T-cell (primary cell): ENCODE data around the gene POMT2. TPM values are rescaled to one million over a fixed set of nuclear protein-coding genes. Genes with fewer than 3 reads are reported as not detected.

Experiments
- ATAC-seq, 4 experiments: fragments of 200-7000 bp in 3 of 4; fragments of 150-1000 bp in 1 of 4; cut with Tn5 transposase; replicated peaks in 1 of 4; 1 replicate in 3 of 4; 2 replicates in 1 of 4; pipeline ENCODE4 v1.10.0; 2021; ENCODE audit warnings: moderate library complexity in 3 of 4, mild to moderate bottlenecking in 2 of 4, moderate number of reproducible peaks in 1 of 4
- CTCF ChIA-PET, 2 donors: fragments of 300-600 bp; sonication (Branson Sonifier 250); formaldehyde crosslinking; loops; one replicate each; lab custom pipeline; 2022; ENCODE audit warnings: antibody characterized with exemption in 2 of 2; lab: Charles Lee
- POLR2A ChIA-PET, 2 donors: fragments of 300-600 bp; sonication (Branson Sonifier 250); formaldehyde crosslinking; loops; one replicate each; lab custom pipeline; 2022; ENCODE audit warnings: antibody characterized with exemption in 2 of 2; lab: Charles Lee
- DNase-seq, 35 experiments: peaks; one replicate each; pipeline versions ENCODE4 v3.0.0 to v3.0.0-alpha.2; 2013 to 2023
- H3K27ac ChIP-seq: one replicate; pipeline ENCODE4 v1.5.1; 2013; ENCODE audit warnings: low read length
- H3K27me3 ChIP-seq, 2 experiments: replicated peaks in 1 of 2; 1 replicate in 1 of 2; 2 replicates in 1 of 2; pipeline versions ENCODE4 v1.6.1 to v1.7.0; 2013; ENCODE audit warnings: low read length in 1 of 2, mixed read lengths in 1 of 2; ENCODE audit not compliant: control insufficient read depth in 2 of 2, insufficient read depth in 2 of 2; ENCODE audit errors: extremely low read depth in 1 of 2
- H3K36me3 ChIP-seq, 2 donors: 1 replicate in 1 of 2; 2 replicates in 1 of 2; pipeline versions ENCODE4 v1.6.1 to v1.7.0; 2013; ENCODE audit warnings: low read length in 1 of 2; ENCODE audit not compliant: control insufficient read depth in 2 of 2, insufficient read depth in 1 of 2; ENCODE audit errors: extremely low read depth in 1 of 2
- H3K4me1 ChIP-seq, 2 experiments: 1 replicate in 1 of 2; 2 replicates in 1 of 2; pipeline versions ENCODE4 v1.6.1 to v1.7.0; 2013; ENCODE audit warnings: low read length in 2 of 2, mixed read lengths in 1 of 2; ENCODE audit not compliant: insufficient read depth in 2 of 2, control insufficient read depth in 1 of 2; ENCODE audit errors: extremely low read depth in 1 of 2
- H3K4me3 ChIP-seq, 2 donors: 1 replicate in 1 of 2; 2 replicates in 1 of 2; pipeline versions ENCODE4 v1.5.1 to v1.7.0; 2013; ENCODE audit warnings: mild to moderate bottlenecking in 2 of 2, low read length in 1 of 2, moderate library complexity in 1 of 2; ENCODE audit not compliant: control insufficient read depth in 1 of 2; ENCODE audit errors: extremely low read depth in 1 of 2
- H3K9me3 ChIP-seq: 2 replicates; pipeline ENCODE4 v1.7.0; 2013
- H3K27ac Mint-ChIP-seq, 2 donors: one replicate each; pipeline ENCODE4 v1.8.0; 2020 to 2021; ENCODE audit warnings: mild to moderate bottlenecking in 2 of 2, mixed read lengths in 2 of 2
- H3K27me3 Mint-ChIP-seq, 2 donors: one replicate each; pipeline ENCODE4 v1.8.0; 2021 to 2022; ENCODE audit warnings: mixed read lengths in 2 of 2
- H3K36me3 Mint-ChIP-seq: one replicate; pipeline ENCODE4 v1.8.0; 2021; ENCODE audit warnings: mixed read lengths
- H3K4me1 Mint-ChIP-seq, 3 donors: one replicate each; pipeline ENCODE4 v1.8.0; 2020 to 2022; ENCODE audit warnings: mixed read lengths in 3 of 3, mild to moderate bottlenecking in 1 of 3
- H3K4me3 Mint-ChIP-seq, 3 donors: one replicate each; pipeline ENCODE4 v1.8.0; 2020 to 2022; ENCODE audit warnings: mild to moderate bottlenecking in 3 of 3, mixed read lengths in 3 of 3, moderate library complexity in 3 of 3
- H3K9me3 Mint-ChIP-seq, 3 donors: one replicate each; pipeline ENCODE4 v1.8.0; 2020 to 2022; ENCODE audit warnings: mixed read lengths in 3 of 3
- WGBS: methylation state at CpG from one replicate; pipeline ENCODE4 v1.1.5; 2013; ENCODE audit warnings: missing lambda C conversion rate; ENCODE audit not compliant: insufficient coverage; 5-methylcytosine and 5-hydroxymethylcytosine counted together
- total RNA-seq, 35 experiments: library from RNA in 6 of 35; stranded (reverse) in 6 of 35; fragments of 120-200 nt in 1 of 35; gene quantifications; one replicate each; pipeline versions ENCODE4 v1.2.1 to v1.2.4 and lab custom pipeline; 2013 to 2026

POMT2 gene
- total RNA-seq, 5 donors from 2014 or later (not counting 1 experiment from before 2014, with no cell fraction given) = 11.4 to 14.3 (median 13.2) TPM

- Mint-ChIP-seq H3K4me1 (peaks cover 1 to 6% (median 5%) of the 10 kb centered on the region in 3 donors), H3K27me3 (peaks cover 38 to 46% of the 10 kb centered on the region in 2 donors), H3K9me3 (peaks cover 0 to 3% (median 3%) of the 10 kb centered on the region in 3 donors), H3K4me3 (no peak overlapping the region), H3K27ac (no peak overlapping the region), H3K36me3 (no peaks in the 10 kb centered on the region)
- CTCF ChIA-PET = no interaction called here
- DNase-seq (no peak), ATAC-seq (no peak)
- no CpG with 5 or more reads among the region's 4 CpGs for WGBS
- H3K27me3 ChIP-seq = peaks cover 0 to 46% of the 10 kb centered on the region in 2 experiments
- no peaks in the 10 kb centered on the region for H3K9me3 ChIP-seq
- no peaks in the 10 kb centered on the region for H3K4me1 ChIP-seq
- no peak overlapping the region for H3K27ac ChIP-seq
- POLR2A ChIA-PET = no interaction called here
- no peak overlapping the region for H3K4me3 ChIP-seq
- no peaks in the 10 kb centered on the region for H3K36me3 ChIP-seq
Observed at GRCh38 chr14:77272261-77272660, 48.4 kb downstream of the POMT2 start.

DNA sequence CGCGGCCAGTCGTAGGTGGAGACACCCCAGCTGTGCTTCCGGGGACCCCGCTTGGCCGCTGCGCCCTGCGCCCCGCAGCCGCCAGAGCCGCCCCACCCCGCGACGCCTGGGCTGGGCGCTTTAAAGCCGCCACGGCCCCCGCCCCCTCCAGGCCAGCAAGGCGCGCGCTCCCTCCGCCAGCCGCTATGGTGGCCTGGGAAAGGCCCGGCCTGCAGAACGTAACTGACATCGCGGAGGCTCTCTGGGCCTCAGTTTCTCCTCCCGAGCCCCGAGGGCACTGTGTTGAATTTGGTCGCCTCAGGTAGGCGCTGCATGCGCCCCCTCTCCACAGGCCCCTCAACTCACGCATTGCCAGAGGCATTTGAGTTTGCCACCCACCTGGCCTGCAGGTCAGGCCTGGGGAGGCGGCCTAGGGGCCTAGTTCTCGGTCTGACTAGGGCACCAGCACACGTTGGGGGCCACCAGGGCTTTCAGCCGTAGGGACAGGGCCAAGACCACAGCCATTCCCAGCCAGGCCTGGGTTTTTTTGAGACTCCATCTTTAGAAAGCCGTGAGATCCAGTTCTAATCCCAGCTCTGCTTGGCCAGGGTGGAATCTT lies 49.5 kb downstream of the POMT2 start, which contains the start of gene NGB:
NGB (minus strand) TSS at position 94 of the 598 bp plus-strand sequence. CDS start 269 bp downstream, outside the sequence.
- POLR2A ChIA-PET = no interaction called here

GRCh38 chr14:77270361-77271112 lies 50.1 kb downstream of the POMT2 start:
- Mint-ChIP-seq H3K36me3 (no peaks in the 10 kb centered on the region), H3K9me3 (peaks cover 0 to 3% (median 3%) of the 10 kb centered on the region in 3 donors), H3K27ac (no peak overlapping the region), H3K27me3 (peaks cover 41 to 46% of the 10 kb centered on the region in 2 donors), H3K4me3 (no peak overlapping the region), H3K4me1 (peaks cover 1 to 6% (median 5%) of the 10 kb centered on the region in 3 donors)
- Histone ChIP-seq H3K27me3 (peaks cover 0 to 59% of the 10 kb centered on the region in 2 experiments), H3K9me3 (no peaks in the 10 kb centered on the region), H3K27ac (no peak overlapping the region), H3K4me1 (no peaks in the 10 kb centered on the region), H3K4me3 (no peak overlapping the region), H3K36me3 (no peaks in the 10 kb centered on the region)
- CTCF ChIA-PET = no interaction called here
- POLR2A ChIA-PET = no interaction called here
- ATAC-seq = no peak
- no peak for DNase-seq
- WGBS = 4% methylated on average over 84 of the region's 84 CpGs

More for the DNA sequence above, 49.5 kb downstream of the POMT2 start, which contains the start of gene NGB:
- Mint-ChIP-seq H3K4me1 (peaks cover 1 to 6% (median 5%) of the 10 kb centered on the region in 3 donors), H3K9me3 (peaks cover 0 to 3% (median 3%) of the 10 kb centered on the region in 3 donors), H3K27me3 (peaks cover 41 to 46% of the 10 kb centered on the region in 2 donors), H3K27ac (no peak within 1 kb of the TSS), H3K4me3 (peak within 1 kb of the TSS in 1 of 3 donors; percentile 37), H3K36me3 (no peaks in the 10 kb centered on the region)
- H3K4me1 ChIP-seq = no peaks in the 10 kb centered on the region
- peaks cover 0 to 53% of the 10 kb centered on the region in 2 experiments for H3K27me3 ChIP-seq
- no peak within 1 kb of the TSS for H3K4me3 ChIP-seq
- WGBS = 15% methylated on average over 32 of the region's 38 CpGs
- no peak within 1 kb of the TSS for H3K27ac ChIP-seq
- no peak for ATAC-seq
- H3K9me3 ChIP-seq = no peaks in the 10 kb centered on the region
- no peak for DNase-seq
- CTCF ChIA-PET = no interaction called here
- H3K36me3 ChIP-seq = no peaks in the 10 kb centered on the region

GRCh38 chr14:77268989-77269600 lies 51.6 kb downstream of the POMT2 start:
- Mint-ChIP-seq H3K27ac (no peak overlapping the region), H3K27me3 (peaks cover 41 to 46% of the 10 kb centered on the region in 2 donors), H3K9me3 (peaks cover 0 to 3% (median 3%) of the 10 kb centered on the region in 3 donors), H3K36me3 (no peaks in the 10 kb centered on the region), H3K4me3 (no peak overlapping the region), H3K4me1 (peaks cover 1 to 6% (median 5%) of the 10 kb centered on the region in 3 donors)
- Histone ChIP-seq H3K36me3 (no peaks in the 10 kb centered on the region), H3K27me3 (peaks cover 0 to 70% of the 10 kb centered on the region in 2 experiments), H3K27ac (no peak overlapping the region), H3K4me1 (no peaks in the 10 kb centered on the region), H3K4me3 (no peak overlapping the region), H3K9me3 (no peaks in the 10 kb centered on the region)
- DNase-seq (no peak), ATAC-seq (no peak)
- 33% methylated on average over 3 of the region's 8 CpGs for WGBS
- CTCF ChIA-PET = no interaction called here
- POLR2A ChIA-PET = no interaction called here

DNA sequence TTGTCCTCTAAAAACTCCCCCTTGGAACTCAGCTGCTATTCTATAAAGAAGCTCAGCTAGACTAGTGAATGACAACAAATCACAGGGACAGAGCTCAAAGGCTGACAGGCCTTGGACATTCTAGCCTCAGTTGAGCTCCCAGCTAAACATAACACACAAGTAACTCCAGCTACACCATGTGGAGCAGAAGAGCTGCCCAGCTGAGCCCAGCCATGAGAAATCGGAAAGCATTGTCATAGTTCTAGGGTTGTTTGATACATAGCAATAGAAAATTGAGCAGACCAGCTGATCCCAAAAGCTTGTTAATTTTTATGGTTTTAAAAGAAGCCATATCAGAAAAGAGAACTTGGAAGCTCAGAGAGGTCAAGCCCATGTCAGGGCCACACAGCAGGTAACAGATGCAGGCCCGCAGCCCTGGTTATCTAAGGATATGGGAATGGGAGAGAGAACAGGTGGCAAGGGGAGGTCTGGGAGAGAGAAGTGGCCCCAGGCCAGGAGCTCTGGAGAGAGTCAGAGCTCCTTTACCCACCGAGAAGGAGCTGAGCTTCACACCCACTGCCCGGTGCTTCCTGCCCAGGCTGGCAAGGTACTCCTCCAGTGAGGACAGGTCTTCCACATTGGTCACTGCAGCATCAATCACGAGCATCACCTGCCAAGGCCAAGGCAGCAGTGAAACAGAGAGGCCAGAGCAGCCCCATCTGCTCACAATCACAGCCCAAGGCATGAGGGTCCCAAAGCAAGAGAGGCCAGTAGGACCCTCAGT lies 52.6 kb downstream of the POMT2 start:
- no peaks in the 10 kb centered on the region for H3K4me1 ChIP-seq
- Mint-ChIP-seq H3K4me3 (no peak overlapping the region), H3K36me3 (no peaks in the 10 kb centered on the region), H3K9me3 (peaks cover 0 to 3% (median 3%) of the 10 kb centered on the region in 3 donors), H3K4me1 (peaks cover 1 to 6% (median 5%) of the 10 kb centered on the region in 3 donors), H3K27ac (no peak overlapping the region), H3K27me3 (peaks cover 41 to 45% of the 10 kb centered on the region in 2 donors)
- POLR2A ChIA-PET = no interaction called here
- H3K27me3 ChIP-seq = peaks cover 0 to 70% of the 10 kb centered on the region in 2 experiments
- H3K27ac ChIP-seq = no peak overlapping the region
- no peaks in the 10 kb centered on the region for H3K9me3 ChIP-seq
- WGBS = 86% methylated on average over 5 of the region's 5 CpGs
- no peak for ATAC-seq
- DNase-seq = no peak
- no peaks in the 10 kb centered on the region for H3K36me3 ChIP-seq
- no peak overlapping the region for H3K4me3 ChIP-seq
- CTCF ChIA-PET = no interaction called here

- H3K9me3 Mint-ChIP-seq = peaks cover 0 to 3% (median 3%) of the 10 kb centered on the region in 3 donors
- ChIA-PET POLR2A (no interaction called here), CTCF (no interaction called here)
- H3K4me3 Mint-ChIP-seq = no peak overlapping the region
- peaks cover 0 to 56% of the 10 kb centered on the region in 2 experiments for H3K27me3 ChIP-seq
- no peaks in the 10 kb centered on the region for H3K9me3 ChIP-seq
- DNase-seq (no peak), ATAC-seq (no peak)
- H3K27ac ChIP-seq = no peak overlapping the region
- peaks cover 27 to 35% of the 10 kb centered on the region in 2 donors for H3K27me3 Mint-ChIP-seq
- no peaks in the 10 kb centered on the region for H3K4me1 ChIP-seq
- H3K36me3 ChIP-seq = no peaks in the 10 kb centered on the region
- no peak overlapping the region for H3K4me3 ChIP-seq
- no peak overlapping the region for H3K27ac Mint-ChIP-seq
- H3K36me3 Mint-ChIP-seq = no peaks in the 10 kb centered on the region
- H3K4me1 Mint-ChIP-seq = peaks cover 1 to 6% (median 1%) of the 10 kb centered on the region in 3 donors
- WGBS = 80% methylated on average over 5 of the region's 8 CpGs
Observed at GRCh38 chr14:77266336-77266735, 54.3 kb downstream of the POMT2 start.
